Central memory CD8-positive, alpha-beta T cell (primary cell): Measurements from ENCODE around the gene KIAA0753.

ENCODE experiments used
- ATAC-seq: fragments of 150-1000 bp; cut with Tn5 transposase; replicated peaks from 2 replicates; pipeline ENCODE4 v1.10.0; 2022; ENCODE audit warnings: mild to moderate bottlenecking, moderate FRiP score, moderate number of reproducible peaks; ENCODE audit not compliant: poor library complexity, severe bottlenecking; ENCODE audit errors: extremely low read depth
- DNase-seq, 2 donors: peaks; one replicate each; pipeline ENCODE4 v3.0.0; 2021; ENCODE audit warnings: low spot score in 2 of 2
- H3K27ac Mint-ChIP-seq: one replicate; pipeline ENCODE4 v1.8.0; 2022; ENCODE audit warnings: low read depth, mild to moderate bottlenecking, moderate library complexity, mixed read lengths
- H3K27me3 Mint-ChIP-seq: one replicate; pipeline ENCODE4 v1.8.0; 2022; ENCODE audit warnings: mixed read lengths
- H3K36me3 Mint-ChIP-seq: one replicate; pipeline ENCODE4 v1.8.0; 2022; ENCODE audit warnings: mild to moderate bottlenecking, moderate library complexity, mixed read lengths; ENCODE audit not compliant: insufficient read depth
- H3K4me1 Mint-ChIP-seq: one replicate; pipeline ENCODE4 v1.8.0; 2022; ENCODE audit warnings: mixed read lengths
- H3K4me3 Mint-ChIP-seq: one replicate; pipeline ENCODE4 v1.8.0; 2022; ENCODE audit warnings: mild to moderate bottlenecking, moderate library complexity, mixed read lengths
- H3K9me3 Mint-ChIP-seq: one replicate; pipeline ENCODE4 v1.8.0; 2022; ENCODE audit warnings: mixed read lengths

KIAA0753 gene

GRCh38 chr17:6561446-6561845 lies 79.1 kb downstream of the KIAA0753 start:
- Mint-ChIP-seq H3K36me3 (peaks cover 1% of the 10 kb centered on the region), H3K9me3 (no peaks in the 10 kb centered on the region), H3K27ac (no peak overlapping the region), H3K27me3 (peaks cover 60% of the 10 kb centered on the region), H3K4me1 (peaks cover 5% of the 10 kb centered on the region), H3K4me3 (no peak overlapping the region)
- DNase-seq, result no peak
- ATAC-seq, result no peak

DNA sequence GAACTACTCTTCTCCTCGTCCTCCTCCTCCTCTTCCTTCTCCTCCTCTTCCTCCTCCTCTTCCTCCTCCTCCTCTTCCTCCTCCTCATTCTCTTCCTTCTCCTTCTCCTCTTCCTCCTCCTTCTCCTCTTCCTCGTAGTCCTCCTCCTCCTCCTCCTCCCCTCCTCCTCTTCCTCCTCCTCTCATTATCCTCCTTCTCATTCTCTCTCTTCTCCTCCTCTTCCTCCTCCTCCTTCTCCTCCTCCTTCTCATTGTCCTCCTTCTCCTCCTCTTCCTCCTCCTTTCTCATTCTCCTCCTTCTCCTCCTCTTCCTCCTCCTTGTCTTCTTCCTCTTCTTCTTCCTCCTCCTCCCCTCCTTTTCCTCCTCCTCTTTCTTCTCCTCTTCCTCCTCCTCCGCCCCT lies 80.0 kb downstream of the KIAA0753 start:
- peaks cover 64% of the 10 kb centered on the region for H3K27me3 Mint-ChIP-seq
- DNase-seq, result no peak
- H3K4me1 Mint-ChIP-seq, result peaks cover 6% of the 10 kb centered on the region

GRCh38 chr17:6559753-6560215 lies 80.7 kb downstream of the KIAA0753 start:
- ATAC-seq, result no peak

More for the DNA sequence above, 80.0 kb downstream of the KIAA0753 start:
- Mint-ChIP-seq H3K4me3 (no peak overlapping the region), H3K27ac (no peak overlapping the region), H3K36me3 (peaks cover 1% of the 10 kb centered on the region), H3K9me3 (no peaks in the 10 kb centered on the region)
- ATAC-seq, result no peak

DNA sequence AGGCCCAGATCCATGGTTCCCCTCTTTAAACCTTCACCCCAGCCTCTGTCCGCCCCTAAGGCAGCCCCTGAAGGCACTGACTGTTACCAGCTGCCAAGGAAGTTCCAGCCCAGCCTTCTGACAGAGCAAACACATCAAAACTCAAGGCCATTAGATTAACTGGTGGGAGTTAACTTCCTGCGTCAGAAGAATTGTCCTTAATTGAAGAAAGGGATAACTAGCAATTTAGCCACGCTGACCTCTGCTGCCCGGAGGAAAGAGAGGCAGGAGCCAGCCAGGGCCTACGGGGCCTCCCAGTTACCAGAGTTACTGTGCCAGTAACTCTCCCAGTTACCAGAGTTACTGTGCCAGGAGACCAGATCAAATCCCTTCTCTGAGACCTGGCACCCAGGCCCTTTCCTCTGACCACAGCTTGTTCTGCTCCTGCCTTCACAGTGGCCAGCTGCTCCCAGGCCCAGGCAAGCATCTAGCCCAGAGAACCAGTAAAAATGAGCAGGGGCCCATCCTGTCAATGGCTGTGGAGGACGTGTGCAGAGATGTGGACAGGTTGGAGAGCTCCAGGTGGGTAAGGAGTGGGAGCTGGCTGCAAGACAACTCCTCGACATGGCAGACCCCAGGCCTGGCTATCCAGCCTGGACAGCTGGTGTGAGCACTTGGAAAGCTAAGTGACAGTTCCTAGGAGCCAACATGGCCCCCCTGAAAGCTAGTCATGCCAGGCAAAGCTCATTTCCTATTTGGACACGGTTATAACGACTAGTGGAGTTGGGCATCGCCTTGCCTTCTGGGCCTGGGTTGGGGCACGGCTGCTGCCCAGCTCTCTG lies 81.4 kb downstream of the KIAA0753 start:
- H3K4me3 Mint-ChIP-seq, result no peak overlapping the region
- peaks cover 15% of the 10 kb centered on the region for H3K4me1 Mint-ChIP-seq
- peaks cover 69% of the 10 kb centered on the region for H3K27me3 Mint-ChIP-seq

More at GRCh38 chr17:6559753-6560215, 80.7 kb downstream of the KIAA0753 start:
- DNase-seq, result no peak
- H3K4me1 Mint-ChIP-seq, result peaks cover 13% of the 10 kb centered on the region
- no peak overlapping the region for H3K27ac Mint-ChIP-seq
- H3K4me3 Mint-ChIP-seq, result no peak overlapping the region
- no peaks in the 10 kb centered on the region for H3K9me3 Mint-ChIP-seq
- H3K36me3 Mint-ChIP-seq, result peaks cover 1% of the 10 kb centered on the region
- H3K27me3 Mint-ChIP-seq, result peaks cover 69% of the 10 kb centered on the region

DNA sequence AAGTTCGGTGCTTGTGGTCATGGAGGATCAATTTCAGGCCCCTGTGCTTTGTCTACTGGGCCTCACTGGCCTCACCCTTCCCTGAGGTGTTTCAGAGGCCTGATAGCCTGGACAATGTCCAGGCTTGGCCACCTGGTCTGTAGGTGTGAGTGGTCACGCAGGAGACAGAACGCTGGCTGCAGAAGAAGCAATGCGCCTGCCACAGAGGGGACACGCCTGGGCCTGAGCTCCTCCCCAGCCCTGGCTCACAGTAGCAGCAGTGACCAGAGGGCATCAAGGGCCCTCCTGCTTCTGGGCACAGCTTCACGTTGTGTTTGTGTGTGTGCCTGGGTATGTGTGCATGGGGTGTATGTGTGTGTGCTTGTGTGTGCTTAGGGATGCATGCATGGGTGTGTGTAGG lies 82.2 kb downstream of the KIAA0753 start:
- Mint-ChIP-seq H3K9me3 (no peaks in the 10 kb centered on the region), H3K27me3 (peaks cover 69% of the 10 kb centered on the region), H3K36me3 (peaks cover 1% of the 10 kb centered on the region), H3K4me1 (peaks cover 15% of the 10 kb centered on the region), H3K4me3 (no peak overlapping the region), H3K27ac (no peak overlapping the region)
- ATAC-seq (no peak), DNase-seq (no peak)

More for the DNA sequence above, 81.4 kb downstream of the KIAA0753 start:
- no peak for DNase-seq
- peaks cover 1% of the 10 kb centered on the region for H3K36me3 Mint-ChIP-seq
- no peaks in the 10 kb centered on the region for H3K9me3 Mint-ChIP-seq
- no peak overlapping the region for H3K27ac Mint-ChIP-seq
- ATAC-seq, result no peak

DNA sequence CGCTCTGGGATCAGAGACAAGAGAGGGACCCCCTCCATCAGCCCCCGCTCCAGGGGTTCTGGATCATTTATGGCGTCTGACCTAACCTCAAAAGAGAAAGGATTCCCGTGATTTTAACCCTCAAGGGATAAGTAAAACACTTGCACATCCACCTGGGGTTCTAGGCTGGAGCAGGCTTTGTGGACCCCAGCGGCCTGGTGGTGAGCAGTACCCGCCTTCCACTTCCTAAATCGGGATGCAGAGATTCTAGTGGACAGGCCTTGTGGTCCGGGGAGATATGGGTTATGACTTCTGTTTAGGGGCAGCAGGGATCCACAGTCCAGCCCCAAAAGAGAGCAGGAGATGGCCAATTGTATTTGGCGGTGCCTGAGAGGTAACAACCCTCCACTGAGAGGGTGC lies 83.5 kb downstream of the KIAA0753 start:
- H3K27me3 Mint-ChIP-seq, result peaks cover 63% of the 10 kb centered on the region
- H3K36me3 Mint-ChIP-seq, result peaks cover 1% of the 10 kb centered on the region
- no peaks in the 10 kb centered on the region for H3K9me3 Mint-ChIP-seq
- peak overlapping the region; percentile 38 for H3K4me3 Mint-ChIP-seq
- ATAC-seq (no peak), DNase-seq (no peak)
- H3K4me1 Mint-ChIP-seq, result peaks cover 15% of the 10 kb centered on the region
- H3K27ac Mint-ChIP-seq, result no peak overlapping the region

DNA sequence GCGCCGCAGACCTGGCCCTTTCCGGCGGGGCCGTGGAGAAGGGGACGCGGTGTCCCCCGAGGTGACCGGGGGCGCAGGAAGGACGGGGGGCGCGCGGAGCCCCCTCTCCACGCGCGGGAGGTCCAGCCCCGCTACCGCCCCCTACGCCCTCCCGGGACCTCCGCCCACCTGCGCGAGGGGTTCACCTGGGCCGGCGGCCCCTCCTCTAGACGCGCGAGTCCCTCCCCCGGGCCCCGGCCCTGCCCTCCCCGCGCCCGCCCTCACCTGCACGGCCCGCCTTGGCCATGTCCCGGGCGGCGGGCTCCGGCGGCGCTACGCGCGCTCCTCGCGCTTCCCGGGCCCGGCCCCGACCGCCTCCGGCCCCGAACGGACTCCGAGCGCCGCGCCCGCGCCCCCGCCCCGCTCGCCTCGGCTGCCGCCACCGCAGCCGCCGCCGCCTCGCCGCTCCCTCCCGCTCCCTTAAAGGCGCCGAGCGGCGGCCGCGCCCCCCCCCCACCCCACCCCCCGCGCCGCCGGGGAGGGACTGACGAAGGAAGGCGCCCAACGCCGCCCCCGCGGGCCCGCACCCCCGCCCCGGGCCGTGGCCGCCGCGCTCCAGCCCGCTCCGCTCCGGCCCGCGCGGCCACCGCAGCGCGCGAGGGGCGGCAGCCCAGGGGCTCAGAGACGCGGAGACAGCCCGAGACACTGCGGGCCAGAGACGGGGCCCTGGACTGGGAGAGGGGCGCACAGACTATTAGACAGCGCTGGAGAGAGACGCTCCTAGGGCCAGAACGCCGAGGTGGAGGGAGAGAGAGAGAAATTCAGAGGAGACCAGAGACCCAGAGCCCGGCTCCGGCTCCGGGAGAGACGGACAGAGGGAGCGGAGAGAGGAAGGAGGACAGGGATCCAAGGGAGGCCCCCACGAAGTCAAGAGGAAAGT lies 84.1 kb downstream of the KIAA0753 start, which contains the start of gene PITPNM3:
Gene PITPNM3, minus strand, starts transcription at position 435 of the 919 bp plus-strand sequence. Its CDS starts 149 bp downstream, at position 286.
- H3K27me3 Mint-ChIP-seq, result peaks cover 63% of the 10 kb centered on the region

DNA sequence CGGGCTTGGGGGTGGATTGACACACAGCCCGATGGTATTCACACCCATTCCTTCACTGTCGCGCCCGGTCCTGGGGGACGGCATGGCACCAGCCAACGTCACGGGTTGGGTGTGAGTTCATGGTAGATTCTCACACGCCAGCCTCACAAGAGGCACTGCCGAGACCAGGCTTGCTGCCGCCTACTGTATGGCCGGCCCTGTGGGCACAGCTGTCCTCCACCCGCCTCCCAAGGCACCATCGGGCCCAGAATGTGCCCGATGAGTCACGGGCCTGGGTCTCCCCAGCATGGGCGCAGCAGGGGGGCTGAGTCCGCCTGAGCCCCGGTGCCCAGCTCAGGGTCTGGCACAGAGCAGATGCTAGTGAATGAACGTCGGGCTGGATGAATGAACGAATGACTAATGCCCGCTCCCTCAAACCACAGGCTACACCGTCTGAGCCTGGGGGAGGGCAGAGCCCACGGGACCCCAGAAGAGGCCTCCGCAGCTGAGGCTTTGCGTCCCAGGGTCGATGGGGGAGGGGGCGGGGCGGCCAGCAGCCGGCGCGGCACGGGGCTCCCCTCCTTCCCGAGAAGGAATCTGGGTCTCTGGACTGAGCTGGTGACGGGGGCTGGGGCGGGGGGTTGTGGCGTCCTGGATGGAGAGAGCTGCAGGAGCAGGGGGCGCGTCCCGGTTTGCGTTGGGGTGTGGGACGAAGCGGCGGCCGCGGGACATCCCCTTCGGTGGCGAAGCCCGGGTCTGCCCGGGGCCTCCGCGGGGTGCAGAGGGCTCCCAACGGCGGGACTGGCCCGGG lies 85.0 kb downstream of the KIAA0753 start:
- Mint-ChIP-seq H3K4me1 (peaks cover 15% of the 10 kb centered on the region), H3K27ac (no peak overlapping the region), H3K36me3 (no peaks in the 10 kb centered on the region), H3K4me3 (peak overlapping the region; percentile 75), H3K27me3 (peaks cover 63% of the 10 kb centered on the region), H3K9me3 (no peaks in the 10 kb centered on the region)
- no peak for DNase-seq
- no peak for ATAC-seq

More for the DNA sequence above, 84.1 kb downstream of the KIAA0753 start, which contains the start of gene PITPNM3:
- Mint-ChIP-seq H3K36me3 (peaks cover 1% of the 10 kb centered on the region), H3K4me3 (peak within 1 kb of the TSS; percentile 75), H3K4me1 (peaks cover 15% of the 10 kb centered on the region), H3K27ac (no peak within 1 kb of the TSS), H3K9me3 (no peaks in the 10 kb centered on the region)
- DNase-seq, result no peak
- ATAC-seq, result no peak

- DNase-seq, result no peak
- Mint-ChIP-seq H3K36me3 (no peaks in the 10 kb centered on the region), H3K27ac (no peak overlapping the region), H3K4me3 (peak overlapping the region; percentile 75), H3K9me3 (no peaks in the 10 kb centered on the region), H3K27me3 (peaks cover 63% of the 10 kb centered on the region), H3K4me1 (peaks cover 15% of the 10 kb centered on the region)
- ATAC-seq, result no peak
Observed at GRCh38 chr17:6554871-6555330, 85.6 kb downstream of the KIAA0753 start.

DNA sequence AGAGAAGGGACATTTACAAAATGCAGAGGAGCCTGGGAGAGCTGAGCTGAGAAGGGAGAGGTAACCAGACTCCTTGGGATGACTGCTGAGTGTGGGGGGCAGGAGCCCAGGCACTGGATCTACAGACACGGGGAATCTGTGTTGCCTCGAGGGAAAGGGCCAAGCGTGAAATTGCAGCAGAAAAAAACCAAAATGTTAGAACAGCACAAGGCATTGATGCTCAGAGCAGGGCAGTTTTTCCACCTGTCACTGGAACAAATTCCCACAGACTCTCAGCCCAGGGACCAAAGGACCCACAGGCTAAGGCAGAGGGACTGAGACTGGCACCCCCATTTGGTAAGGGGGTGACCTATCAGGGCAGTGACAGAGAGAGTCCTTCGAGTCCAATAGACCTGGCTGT lies 86.2 kb downstream of the KIAA0753 start:
- Mint-ChIP-seq H3K9me3 (no peaks in the 10 kb centered on the region), H3K4me3 (peak overlapping the region; percentile 75), H3K27me3 (peaks cover 58% of the 10 kb centered on the region), H3K27ac (no peak overlapping the region), H3K4me1 (peaks cover 15% of the 10 kb centered on the region), H3K36me3 (no peaks in the 10 kb centered on the region)
- DNase-seq (no peak), ATAC-seq (no peak)

DNA sequence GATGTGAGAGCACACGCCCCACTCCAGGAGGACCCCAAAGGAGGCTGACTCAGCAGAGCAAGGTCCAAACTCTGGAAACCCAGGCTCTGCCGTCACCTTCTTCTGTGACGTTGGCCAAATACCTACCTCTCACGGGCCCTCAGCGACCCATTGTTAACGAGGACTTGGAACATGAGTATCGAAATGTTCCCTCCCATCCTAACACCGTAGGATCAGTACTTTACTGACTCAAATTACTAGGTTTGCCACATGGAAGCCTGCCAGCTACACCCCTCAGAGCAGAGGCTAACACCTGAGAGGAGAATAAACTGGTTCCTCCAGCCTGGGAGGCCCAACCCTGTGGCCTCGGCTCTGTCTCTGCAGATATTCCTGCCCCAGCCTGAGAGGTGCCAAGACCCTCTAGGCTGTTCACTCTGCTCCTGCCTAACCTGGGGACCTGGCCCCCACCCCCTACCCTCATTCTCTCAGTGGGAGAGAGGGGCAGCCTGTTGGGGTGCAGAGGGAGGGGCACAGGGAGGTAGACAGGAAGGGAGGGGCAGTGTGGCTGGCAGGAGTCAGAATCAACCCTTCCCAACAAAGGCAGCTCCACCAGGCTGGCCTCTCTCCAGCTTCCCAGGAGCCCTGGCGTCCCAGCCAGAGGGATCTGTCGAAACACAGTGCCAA lies 88.5 kb downstream of the KIAA0753 start:
- ATAC-seq, result no peak
- H3K4me1 Mint-ChIP-seq, result peaks cover 28% of the 10 kb centered on the region
- no peak overlapping the region for H3K27ac Mint-ChIP-seq
- no peaks in the 10 kb centered on the region for H3K9me3 Mint-ChIP-seq
- H3K27me3 Mint-ChIP-seq, result peaks cover 35% of the 10 kb centered on the region
- no peak for DNase-seq
- H3K36me3 Mint-ChIP-seq, result no peaks in the 10 kb centered on the region
- no peak overlapping the region for H3K4me3 Mint-ChIP-seq
